ENCODE results near the gene RASL11B.

- TF ChIP-seq, protein P1, sequence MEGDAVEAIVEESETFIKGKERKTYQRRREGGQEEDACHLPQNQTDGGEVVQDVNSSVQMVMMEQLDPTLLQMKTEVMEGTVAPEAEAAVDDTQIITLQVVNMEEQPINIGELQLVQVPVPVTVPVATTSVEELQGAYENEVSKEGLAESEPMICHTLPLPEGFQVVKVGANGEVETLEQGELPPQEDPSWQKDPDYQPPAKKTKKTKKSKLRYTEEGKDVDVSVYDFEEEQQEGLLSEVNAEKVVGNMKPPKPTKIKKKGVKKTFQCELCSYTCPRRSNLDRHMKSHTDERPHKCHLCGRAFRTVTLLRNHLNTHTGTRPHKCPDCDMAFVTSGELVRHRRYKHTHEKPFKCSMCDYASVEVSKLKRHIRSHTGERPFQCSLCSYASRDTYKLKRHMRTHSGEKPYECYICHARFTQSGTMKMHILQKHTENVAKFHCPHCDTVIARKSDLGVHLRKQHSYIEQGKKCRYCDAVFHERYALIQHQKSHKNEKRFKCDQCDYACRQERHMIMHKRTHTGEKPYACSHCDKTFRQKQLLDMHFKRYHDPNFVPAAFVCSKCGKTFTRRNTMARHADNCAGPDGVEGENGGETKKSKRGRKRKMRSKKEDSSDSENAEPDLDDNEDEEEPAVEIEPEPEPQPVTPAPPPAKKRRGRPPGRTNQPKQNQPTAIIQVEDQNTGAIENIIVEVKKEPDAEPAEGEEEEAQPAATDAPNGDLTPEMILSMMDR (IDR thresholded peaks at IDR 0.05): no peak
- no peak for TF ChIP-seq POLR2A (IDR thresholded peaks at IDR 0.05)
- TF ChIP-seq EP300 (IDR thresholded peaks at IDR 0.05): no peak
- no peak for TF ChIP-seq POLR2AphosphoS5 (IDR thresholded peaks at IDR 0.05)
Observed at GRCh38 chr4:52915191-52915590, 53.1 kb downstream of the RASL11B start.
